IPS-NIHi7 (cell line): ENCODE data around the gene SELENOO.
A peak's percentile ranks its signal among the peaks of the same experiment; 100 is the strongest.
"Not testable (repeated sequence)": the region's sequence is repeated elsewhere in the genome, so short reads cannot be mapped to it uniquely, and the experiment has no call there.

Source experiments
- DNase-seq: peaks from one replicate; pipeline ENCODE4 v3.0.0; 2012; ENCODE audit warnings: mixed read lengths; ENCODE audit errors: extremely low spot score

SELENOO gene

GRCh38 chr22:50200461-50201190, at the start of gene SELENOO:
Gene SELENOO (plus strand): TSS chr22:50201011. CDS start chr22:50201037, 26 bp downstream.
- peak; percentile 99 for DNase-seq

- DNase-seq, result peak; percentile 57
Measured at GRCh38 chr22:50151571-50152537, 49.0 kb upstream of the SELENOO start.

GRCh38 chr22:50153056-50153755, 47.6 kb upstream of the SELENOO start:
- DNase-seq, result no peak

- no peak for DNase-seq
Measured at GRCh38 chr22:50153756-50154140, 47.1 kb upstream of the SELENOO start.

- no peak for DNase-seq
Measured at GRCh38 chr22:50157709-50158375, 43.0 kb upstream of the SELENOO start.

- no peak for DNase-seq
Measured at GRCh38 chr22:50160947-50161346, 39.9 kb upstream of the SELENOO start.

- no peak for DNase-seq
Measured at GRCh38 chr22:50161508-50162390, 39.1 kb upstream of the SELENOO start.

GRCh38 chr22:50162391-50162956, 38.3 kb upstream of the SELENOO start:
- DNase-seq, result no peak

GRCh38 chr22:50165436-50166123, 35.2 kb upstream of the SELENOO start:
- no peak for DNase-seq

GRCh38 chr22:50167689-50168489, 32.9 kb upstream of the SELENOO start:
- no peak for DNase-seq

GRCh38 chr22:50168490-50169180, 32.2 kb upstream of the SELENOO start:
- not testable (repeated sequence) for DNase-seq

GRCh38 chr22:50169181-50169759, 31.5 kb upstream of the SELENOO start:
- no peak for DNase-seq

- peak; percentile 67 for DNase-seq
Measured at GRCh38 chr22:50169774-50170341, 31.0 kb upstream of the SELENOO start.

- DNase-seq, result no peak
Measured at GRCh38 chr22:50170453-50171318, 30.1 kb upstream of the SELENOO start, which contains the start of gene PANX2. Gene PANX2 (plus strand): TSS chr22:50170731. CDS start chr22:50170731, 0 bp downstream.

GRCh38 chr22:50171319-50171964, 29.4 kb upstream of the SELENOO start:
- DNase-seq, result no peak

GRCh38 chr22:50171965-50172421, 28.8 kb upstream of the SELENOO start:
- DNase-seq, result no peak
